ENCODE measurements around the gene SHROOM2. TPM values are rescaled to one million over a fixed set of nuclear protein-coding genes. Genes with fewer than 3 reads are reported as not detected.
"Not testable (repeated sequence)": the region's sequence is repeated elsewhere in the genome, so short reads cannot be mapped to it uniquely, and the experiment has no call there.

Gene SHROOM2
- total RNA-seq, 1 donor from 2014 or later = 5.4 TPM

- DNase-seq (ENCODE audit: low read depth in 2 of 2) = no peak
These were observed 43.4 kb downstream of the SHROOM2 start for GRCh38 chrX:9829308-9830267.

- DNase-seq (ENCODE audit: low read depth in 2 of 2) = peak; percentile 62 to 79
These were observed 46.6 kb downstream of the SHROOM2 start for GRCh38 chrX:9832811-9833210.

GRCh38 chrX:9835585-9836210 is 49.5 kb downstream of the SHROOM2 start:
- peak in 1 of 2 donors; percentile 18 for DNase-seq (ENCODE audit: low read depth in 2 of 2)

GRCh38 chrX:9842541-9842940 is 56.3 kb downstream of the SHROOM2 start:
- no peak for DNase-seq (ENCODE audit: low read depth in 2 of 2)

GRCh38 chrX:9844936-9845577 is 58.8 kb downstream of the SHROOM2 start:
- DNase-seq (ENCODE audit: low read depth in 2 of 2) = peak in 1 of 2 donors; percentile 56

- DNase-seq (ENCODE audit: low read depth in 2 of 2) = peak in 1 of 2 donors; percentile 34
These were observed 59.3 kb downstream of the SHROOM2 start for GRCh38 chrX:9845578-9845952.

- DNase-seq (ENCODE audit: low read depth in 2 of 2) = no peak
These were observed 60.4 kb downstream of the SHROOM2 start for GRCh38 chrX:9846631-9847030.

- DNase-seq (ENCODE audit: low read depth in 2 of 2) = peak; percentile 57 to 71
These were observed 60.8 kb downstream of the SHROOM2 start for GRCh38 chrX:9847071-9847470.

GRCh38 chrX:9848718-9849479 is 62.7 kb downstream of the SHROOM2 start:
- DNase-seq (ENCODE audit: low read depth in 2 of 2) = no peak

GRCh38 chrX:9851890-9852289 is 65.7 kb downstream of the SHROOM2 start:
- no peak for DNase-seq (ENCODE audit: low read depth in 2 of 2)

GRCh38 chrX:9853307-9853706 is 67.1 kb downstream of the SHROOM2 start:
- no peak for DNase-seq (ENCODE audit: low read depth in 2 of 2)

GRCh38 chrX:9855561-9856283 is 69.5 kb downstream of the SHROOM2 start:
- peak in 1 of 2 donors; percentile 13 for DNase-seq (ENCODE audit: low read depth in 2 of 2)

- DNase-seq (ENCODE audit: low read depth in 2 of 2) = peak in 1 of 2 donors; percentile 32
These were observed 70.4 kb downstream of the SHROOM2 start for GRCh38 chrX:9856588-9856987.

- no peak for DNase-seq (ENCODE audit: low read depth in 2 of 2)
These were observed 71.6 kb downstream of the SHROOM2 start for GRCh38 chrX:9857575-9858474.

- DNase-seq (ENCODE audit: low read depth in 2 of 2) = not testable (repeated sequence)
These were observed 72.5 kb downstream of the SHROOM2 start for GRCh38 chrX:9858684-9859083.

GRCh38 chrX:9859711-9860555 is 73.7 kb downstream of the SHROOM2 start:
- no peak for DNase-seq (ENCODE audit: low read depth in 2 of 2)

- no peak for DNase-seq (ENCODE audit: low read depth in 2 of 2)
These were observed 74.6 kb downstream of the SHROOM2 start for GRCh38 chrX:9860826-9861225.

- DNase-seq (ENCODE audit: low read depth in 2 of 2) = no peak
These were observed 75.5 kb downstream of the SHROOM2 start for GRCh38 chrX:9861711-9862110.

GRCh38 chrX:9862525-9862924 is 76.3 kb downstream of the SHROOM2 start:
- DNase-seq (ENCODE audit: low read depth in 2 of 2) = no peak

Measured in lung microvascular endothelial cell (primary cell).